NCI-H2196 treated with DMSO at 0.1 percent for 48 hours (cell line): Measurements from ENCODE around the gene PCP4L1.
"Not testable (repeated sequence)": the region's sequence is repeated elsewhere in the genome, so short reads cannot be mapped to it uniquely, and the experiment has no call there.

Source experiments
- DNase-seq: peaks from one replicate; lab custom pipeline; 2025; ENCODE audit not compliant: unreplicated experiment; lab: John Stamatoyannopoulos, UW

Gene PCP4L1

GRCh38 chr1:161228032-161228431, 30.5 kb upstream of the PCP4L1 start:
- DNase-seq, result no peak

- no peak for DNase-seq
Measured at GRCh38 chr1:161229896-161230295, 28.6 kb upstream of the PCP4L1 start.

GRCh38 chr1:161230762-161231161, 27.8 kb upstream of the PCP4L1 start:
- no peak for DNase-seq

DNA sequence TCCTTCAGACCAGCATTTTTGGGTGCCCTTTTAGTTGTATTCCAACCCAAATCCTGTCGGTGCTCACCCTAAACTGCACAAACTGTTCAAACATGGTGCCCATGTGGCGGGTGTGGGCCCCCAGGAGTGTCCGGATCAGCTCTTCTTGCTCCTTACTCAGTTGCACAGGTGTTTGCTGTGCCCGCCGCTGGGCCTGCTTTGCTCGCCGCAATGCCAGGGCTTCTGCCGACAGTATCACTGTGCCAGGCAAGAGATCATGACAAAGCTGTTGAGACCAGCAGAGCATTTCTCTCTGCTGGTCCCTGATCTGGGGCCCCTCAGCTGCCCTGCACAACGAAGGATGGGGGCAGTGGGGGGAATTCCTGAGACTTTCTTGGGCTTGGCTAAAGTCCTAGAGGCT, 25.4 kb upstream of the PCP4L1 start:
- no peak for DNase-seq

DNA sequence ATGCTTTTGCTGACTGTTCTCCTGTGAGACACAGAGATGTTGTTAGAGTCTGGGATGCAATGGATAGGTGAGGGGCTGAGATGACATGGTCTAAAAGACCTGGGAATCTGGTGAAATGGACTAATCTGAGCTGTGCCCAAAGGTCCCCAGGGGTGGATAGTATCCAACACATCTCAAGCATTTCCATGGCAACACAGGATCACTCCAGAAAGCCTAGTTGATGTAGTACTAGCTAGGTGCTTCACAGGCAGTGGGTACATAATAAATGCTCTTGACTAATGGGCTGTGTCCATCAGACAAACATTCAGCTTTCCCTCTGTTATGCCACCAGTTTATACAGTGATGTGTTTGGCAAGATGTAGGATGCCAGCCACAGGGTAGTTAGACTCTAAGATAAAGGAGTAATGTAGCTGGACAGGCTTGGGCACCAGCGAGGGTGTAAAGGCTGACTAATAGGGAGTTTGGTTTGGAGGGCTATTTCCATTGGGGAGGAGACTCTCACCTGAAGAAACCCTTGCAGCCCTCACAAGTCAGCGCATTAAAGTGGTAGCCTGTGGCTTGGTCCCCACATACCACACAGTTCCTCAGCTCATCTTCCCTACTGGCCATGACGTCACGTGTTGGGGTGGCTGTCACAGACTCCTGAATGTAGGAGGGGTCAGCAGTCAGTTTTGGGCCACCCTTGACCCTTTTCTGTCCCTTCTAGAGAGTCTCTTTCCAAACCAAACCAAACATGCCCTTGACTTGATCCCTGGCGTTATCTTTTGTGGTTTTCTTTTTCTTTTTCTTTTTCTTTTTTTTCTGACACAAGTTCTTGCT, 22.4 kb upstream of the PCP4L1 start:
- DNase-seq, result no peak

- DNase-seq, result no peak
Measured at GRCh38 chr1:161238039-161238473, 20.5 kb upstream of the PCP4L1 start, which contains the start of gene NR1I3. Gene NR1I3 (minus strand): TSS chr1:161238203. CDS start chr1:161236565, 1,638 bp downstream.

- no peak for DNase-seq
Measured at GRCh38 chr1:161241682-161242081, 16.9 kb upstream of the PCP4L1 start.

DNA sequence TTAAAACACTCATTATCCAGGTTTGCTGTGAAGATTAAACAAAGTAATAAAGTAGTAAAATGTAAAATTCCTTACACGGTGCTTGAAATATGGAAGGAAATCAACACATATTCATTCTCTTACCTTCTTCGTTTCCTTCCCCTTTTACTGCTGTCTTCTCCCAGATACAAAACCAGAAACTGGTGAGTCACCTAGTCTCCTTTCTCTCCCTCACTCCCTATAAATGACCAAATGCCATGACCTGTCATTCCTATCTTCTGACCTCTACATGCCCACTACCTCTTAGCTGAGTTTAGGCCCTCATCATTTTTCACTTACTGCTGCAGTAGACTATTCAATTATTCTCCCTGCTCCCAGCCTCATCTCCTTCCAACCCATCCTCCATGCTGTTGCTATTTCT, 16.2 kb upstream of the PCP4L1 start:
- no peak for DNase-seq

- no peak for DNase-seq
Measured at GRCh38 chr1:161244888-161245287, 13.7 kb upstream of the PCP4L1 start.

DNA sequence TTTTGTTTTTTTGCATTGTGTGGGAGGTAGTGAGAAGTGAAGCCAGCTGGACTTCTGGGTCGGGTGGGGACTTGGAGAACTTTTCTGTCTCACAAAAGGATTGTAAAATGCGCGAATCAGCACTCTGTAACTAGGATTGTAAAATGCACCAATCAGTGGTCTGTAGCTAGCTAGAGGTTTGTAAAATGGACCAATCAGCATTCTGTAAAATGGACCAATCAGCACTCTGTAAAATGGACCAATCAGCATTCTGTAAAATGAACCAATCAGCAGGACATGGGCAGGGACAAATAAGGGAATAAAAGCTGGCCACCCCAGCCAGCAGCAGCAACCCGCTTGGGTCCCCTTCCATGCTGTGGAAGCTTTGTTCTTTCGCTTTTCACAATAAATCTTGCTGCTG, 8.4 kb upstream of the PCP4L1 start:
- DNase-seq, result not testable (repeated sequence)

DNA sequence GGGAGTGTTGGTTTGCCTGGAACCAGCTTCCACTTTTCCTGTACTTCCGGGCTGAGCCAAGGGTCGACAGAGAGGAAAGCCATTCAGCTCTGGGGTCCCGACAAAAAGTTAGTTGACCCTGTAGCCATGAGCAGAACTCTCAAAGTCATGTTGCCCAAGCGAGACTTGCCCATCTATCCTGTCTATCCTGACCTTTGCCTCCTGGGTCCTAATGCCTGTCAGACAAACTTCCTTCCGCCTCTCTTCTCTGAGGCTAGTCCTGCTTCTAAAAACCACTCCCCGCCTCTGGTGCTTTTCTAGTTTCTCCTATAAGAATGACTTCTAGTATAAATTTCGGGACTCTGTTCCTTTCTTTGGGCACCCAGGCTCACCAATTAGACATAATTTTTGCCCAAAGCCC, 7.7 kb upstream of the PCP4L1 start:
- no peak for DNase-seq

DNA sequence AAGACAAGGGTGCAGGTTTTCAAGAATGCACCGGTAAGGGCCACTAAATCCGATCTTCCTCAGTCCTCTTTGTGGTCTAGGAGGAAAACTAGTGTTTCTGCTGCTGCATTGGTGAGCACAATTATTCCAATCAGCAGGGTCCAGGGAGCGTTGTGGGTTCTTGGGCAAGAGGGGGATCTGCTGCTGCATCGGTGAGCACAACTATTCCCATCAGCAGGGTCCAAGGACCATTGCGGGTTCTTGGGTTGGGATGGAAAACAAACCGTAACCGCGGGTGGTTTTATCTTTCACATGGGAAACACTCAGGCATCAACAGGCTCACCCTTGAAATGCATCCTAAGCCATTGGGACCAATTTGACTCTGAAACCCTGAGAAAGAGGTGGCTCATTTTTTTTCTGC, 7.0 kb upstream of the PCP4L1 start:
- DNase-seq, result no peak

DNA sequence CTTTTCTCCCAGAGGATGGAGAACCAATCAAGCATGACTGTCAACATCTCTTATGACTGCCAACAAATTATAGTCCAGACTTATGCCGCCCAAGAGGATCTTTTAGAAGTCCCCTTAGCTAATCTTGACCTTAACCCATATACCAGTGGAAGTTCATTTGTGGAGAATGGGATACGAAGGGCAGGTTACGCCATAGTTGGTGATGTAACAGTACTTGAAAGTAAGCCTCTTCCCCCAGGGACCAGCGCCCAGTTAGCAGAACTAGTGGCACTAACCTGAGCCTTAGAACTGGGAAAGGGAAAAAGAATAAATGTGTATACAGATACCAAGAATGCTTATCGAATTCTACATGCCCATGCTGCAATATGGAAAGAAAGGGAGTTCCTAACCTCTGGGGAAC, 3.2 kb upstream of the PCP4L1 start:
- DNase-seq, result not testable (repeated sequence)

- not testable (repeated sequence) for DNase-seq
Measured at GRCh38 chr1:161255955-161256520, 2.5 kb upstream of the PCP4L1 start.

DNA sequence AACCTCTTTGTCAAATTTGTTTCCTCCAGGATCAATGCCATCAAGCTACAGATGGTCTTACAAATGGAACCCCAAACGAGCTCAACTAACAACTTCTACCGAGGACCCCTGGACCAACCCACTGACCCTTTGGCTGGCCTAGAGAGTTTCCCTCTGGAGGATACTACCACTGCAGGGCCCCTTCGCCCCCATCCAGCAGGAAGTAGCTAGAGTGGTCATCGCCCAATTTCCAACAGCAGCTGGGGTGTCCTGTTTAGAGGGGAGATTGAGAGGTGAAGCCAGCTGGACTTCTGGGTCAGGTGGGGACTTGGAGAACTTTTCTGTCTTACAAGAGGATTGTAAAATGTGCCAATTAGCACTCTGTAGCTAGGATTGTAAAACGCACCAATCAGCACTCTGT, 1.4 kb upstream of the PCP4L1 start:
- DNase-seq, result not testable (repeated sequence)

DNA sequence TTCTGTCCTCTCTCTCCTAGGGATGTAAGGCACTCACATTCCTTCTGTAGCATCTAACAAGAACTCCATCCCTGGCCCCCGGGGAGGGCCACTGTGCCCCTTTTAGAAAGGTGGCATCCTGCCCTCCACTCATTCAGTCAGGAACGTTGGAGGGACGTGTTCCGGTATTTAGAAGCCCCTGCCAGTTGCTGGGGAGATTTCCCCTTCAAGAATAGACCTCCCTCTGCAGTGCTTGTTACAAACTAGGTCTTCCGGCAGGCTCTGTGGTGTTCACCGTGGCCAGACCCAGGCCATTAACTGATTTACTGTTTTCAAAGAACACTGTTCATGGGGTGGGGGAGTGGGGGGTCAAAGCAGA, 779 bp downstream of the PCP4L1 start:
- no peak for DNase-seq

GRCh38 chr1:161259765-161260164, 1.2 kb downstream of the PCP4L1 start:
- no peak for DNase-seq

DNA sequence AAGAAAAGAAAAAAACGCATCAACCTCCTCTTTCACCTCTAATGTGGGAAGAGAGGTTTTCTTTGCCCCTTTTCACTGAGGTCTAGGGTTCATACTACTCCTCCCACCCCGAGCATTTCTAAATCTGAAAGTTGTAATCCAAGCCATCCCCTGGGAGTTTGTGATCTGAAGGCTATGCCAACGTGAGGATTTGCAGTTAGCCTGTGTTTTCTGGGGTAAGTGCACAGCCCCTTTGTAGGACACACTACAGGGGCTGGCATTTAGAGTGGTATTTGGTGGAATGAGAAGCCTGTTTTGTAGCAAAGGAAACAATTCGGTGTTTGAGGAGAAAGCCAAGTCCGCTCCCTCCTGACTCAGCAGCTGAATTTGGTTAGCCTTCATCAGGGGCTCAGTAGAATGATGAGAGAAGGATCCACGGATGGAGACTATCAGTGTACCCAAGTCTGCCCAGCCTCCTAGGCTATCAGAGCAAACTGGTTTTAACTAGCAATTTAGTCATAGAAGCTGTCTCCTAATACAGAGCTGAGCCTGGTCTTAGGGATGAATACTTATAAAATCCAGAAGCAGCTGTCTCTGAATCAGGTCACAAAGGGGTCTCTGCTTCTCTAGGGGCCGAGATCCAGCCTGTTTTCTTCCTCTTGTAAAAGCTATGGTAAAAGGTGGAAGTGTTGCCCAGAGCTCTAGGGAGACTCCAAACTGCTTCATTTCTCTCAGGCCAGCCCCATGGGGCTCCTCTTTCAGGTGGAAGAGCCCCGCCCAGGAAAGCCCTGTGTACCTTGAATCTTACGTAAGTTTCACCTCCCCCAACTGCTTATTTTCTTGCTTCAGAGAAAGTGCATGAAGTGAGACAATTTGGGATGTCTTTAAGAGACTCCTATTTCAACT, 2.1 kb downstream of the PCP4L1 start:
- DNase-seq, result no peak

- no peak for DNase-seq
Measured at GRCh38 chr1:161261261-161262235, 3.0 kb downstream of the PCP4L1 start.

GRCh38 chr1:161265305-161265704, 6.8 kb downstream of the PCP4L1 start:
- DNase-seq, result no peak

- no peak for DNase-seq
Measured at GRCh38 chr1:161266202-161266601, 7.7 kb downstream of the PCP4L1 start.
